ENCODE data around the gene HSD11B1L.
"Not testable (repeated sequence)": the region's sequence is repeated elsewhere in the genome, so short reads cannot be mapped to it uniquely, and the experiment has no call there.

Gene HSD11B1L

GRCh38 chr19:5703819-5704818 lies 23.3 kb downstream of the HSD11B1L start:
- DNase-seq: no peak

GRCh38 chr19:5705552-5705951 lies 24.7 kb downstream of the HSD11B1L start:
- no peak for DNase-seq

GRCh38 chr19:5706876-5707573 lies 26.2 kb downstream of the HSD11B1L start:
- DNase-seq: no peak

GRCh38 chr19:5707576-5708575 lies 27.0 kb downstream of the HSD11B1L start:
- no peak for DNase-seq

GRCh38 chr19:5711025-5711424 lies 30.2 kb downstream of the HSD11B1L start:
- no peak for DNase-seq

GRCh38 chr19:5711713-5712161 lies 30.9 kb downstream of the HSD11B1L start:
- no peak for DNase-seq

- no peak for DNase-seq
Observed at GRCh38 chr19:5713228-5713627, 32.4 kb downstream of the HSD11B1L start.

- DNase-seq: no peak
Observed at GRCh38 chr19:5714816-5715215, 34.0 kb downstream of the HSD11B1L start.

GRCh38 chr19:5717215-5717935 lies 36.5 kb downstream of the HSD11B1L start:
- no peak for DNase-seq

- DNase-seq: no peak
Observed at GRCh38 chr19:5718037-5718578, 37.3 kb downstream of the HSD11B1L start.

GRCh38 chr19:5718579-5719273 lies 37.9 kb downstream of the HSD11B1L start:
- DNase-seq: no peak

GRCh38 chr19:5719274-5719960 lies 38.6 kb downstream of the HSD11B1L start:
- no peak for DNase-seq

- DNase-seq: peak; percentile 98
Observed at GRCh38 chr19:5719961-5720790, 39.3 kb downstream of the HSD11B1L start, which contains the start of the genes CATSPERD and LONP1. TSS of gene CATSPERD (plus strand) at chr19:5720637. CDS start at chr19:5720738, 101 bp downstream. TSS of gene LONP1 (minus strand) at chr19:5720146. CDS start at chr19:5720132, 14 bp downstream.

- DNase-seq: no peak
Observed at GRCh38 chr19:5727453-5728050, 46.7 kb downstream of the HSD11B1L start.

- not testable (repeated sequence) for DNase-seq
Observed at GRCh38 chr19:5733172-5733571, 52.3 kb downstream of the HSD11B1L start.

All from NCI-H1105 treated with DMSO at 0.1 percent for 48 hours (cell line).